ENCODE measurements around the gene OAF.

OAF gene

DNA sequence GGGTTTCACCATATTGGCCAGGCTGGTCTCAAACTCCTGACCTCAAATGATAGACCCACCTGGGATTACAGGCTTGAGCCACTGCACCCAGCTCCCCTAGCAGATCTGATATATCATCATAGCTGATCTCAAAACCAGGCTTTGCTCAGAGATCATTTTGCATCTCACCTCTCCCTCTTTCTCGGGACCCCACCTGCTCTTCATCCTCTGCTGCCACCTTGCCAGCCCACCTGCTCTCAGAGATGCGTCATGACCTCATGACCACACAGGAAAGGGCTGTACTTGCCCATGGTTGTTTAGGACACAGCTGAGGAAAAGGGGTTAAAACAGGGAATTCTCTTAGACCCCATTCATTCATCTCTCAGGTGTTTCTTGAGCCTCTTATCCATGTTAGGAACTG is 56.5 kb downstream of the OAF start:
- DNase-seq (ENCODE audit: low read depth in 1 of 2, low spot score in 1 of 2): no peak
- Histone ChIP-seq H3K4me3 (replicated peaks; ENCODE audit: insufficient read depth, low read length) (no peak overlapping the region), H3K27ac (replicated peaks) (no peak overlapping the region), H3K27me3 (ENCODE audit: insufficient read depth, poor library complexity, severe bottlenecking) (peaks cover 17% of the 10 kb centered on the region)
- TF ChIP-seq POLR2AphosphoS5 (IDR thresholded peaks at IDR 0.05; ENCODE audit: low read depth): no peak
- TF ChIP-seq, protein P1, sequence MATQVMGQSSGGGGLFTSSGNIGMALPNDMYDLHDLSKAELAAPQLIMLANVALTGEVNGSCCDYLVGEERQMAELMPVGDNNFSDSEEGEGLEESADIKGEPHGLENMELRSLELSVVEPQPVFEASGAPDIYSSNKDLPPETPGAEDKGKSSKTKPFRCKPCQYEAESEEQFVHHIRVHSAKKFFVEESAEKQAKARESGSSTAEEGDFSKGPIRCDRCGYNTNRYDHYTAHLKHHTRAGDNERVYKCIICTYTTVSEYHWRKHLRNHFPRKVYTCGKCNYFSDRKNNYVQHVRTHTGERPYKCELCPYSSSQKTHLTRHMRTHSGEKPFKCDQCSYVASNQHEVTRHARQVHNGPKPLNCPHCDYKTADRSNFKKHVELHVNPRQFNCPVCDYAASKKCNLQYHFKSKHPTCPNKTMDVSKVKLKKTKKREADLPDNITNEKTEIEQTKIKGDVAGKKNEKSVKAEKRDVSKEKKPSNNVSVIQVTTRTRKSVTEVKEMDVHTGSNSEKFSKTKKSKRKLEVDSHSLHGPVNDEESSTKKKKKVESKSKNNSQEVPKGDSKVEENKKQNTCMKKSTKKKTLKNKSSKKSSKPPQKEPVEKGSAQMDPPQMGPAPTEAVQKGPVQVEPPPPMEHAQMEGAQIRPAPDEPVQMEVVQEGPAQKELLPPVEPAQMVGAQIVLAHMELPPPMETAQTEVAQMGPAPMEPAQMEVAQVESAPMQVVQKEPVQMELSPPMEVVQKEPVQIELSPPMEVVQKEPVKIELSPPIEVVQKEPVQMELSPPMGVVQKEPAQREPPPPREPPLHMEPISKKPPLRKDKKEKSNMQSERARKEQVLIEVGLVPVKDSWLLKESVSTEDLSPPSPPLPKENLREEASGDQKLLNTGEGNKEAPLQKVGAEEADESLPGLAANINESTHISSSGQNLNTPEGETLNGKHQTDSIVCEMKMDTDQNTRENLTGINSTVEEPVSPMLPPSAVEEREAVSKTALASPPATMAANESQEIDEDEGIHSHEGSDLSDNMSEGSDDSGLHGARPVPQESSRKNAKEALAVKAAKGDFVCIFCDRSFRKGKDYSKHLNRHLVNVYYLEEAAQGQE (IDR thresholded peaks at IDR 0.05; ENCODE audit: insufficient replicate concordance, low read depth): no peak
- TF ChIP-seq, protein P2, sequence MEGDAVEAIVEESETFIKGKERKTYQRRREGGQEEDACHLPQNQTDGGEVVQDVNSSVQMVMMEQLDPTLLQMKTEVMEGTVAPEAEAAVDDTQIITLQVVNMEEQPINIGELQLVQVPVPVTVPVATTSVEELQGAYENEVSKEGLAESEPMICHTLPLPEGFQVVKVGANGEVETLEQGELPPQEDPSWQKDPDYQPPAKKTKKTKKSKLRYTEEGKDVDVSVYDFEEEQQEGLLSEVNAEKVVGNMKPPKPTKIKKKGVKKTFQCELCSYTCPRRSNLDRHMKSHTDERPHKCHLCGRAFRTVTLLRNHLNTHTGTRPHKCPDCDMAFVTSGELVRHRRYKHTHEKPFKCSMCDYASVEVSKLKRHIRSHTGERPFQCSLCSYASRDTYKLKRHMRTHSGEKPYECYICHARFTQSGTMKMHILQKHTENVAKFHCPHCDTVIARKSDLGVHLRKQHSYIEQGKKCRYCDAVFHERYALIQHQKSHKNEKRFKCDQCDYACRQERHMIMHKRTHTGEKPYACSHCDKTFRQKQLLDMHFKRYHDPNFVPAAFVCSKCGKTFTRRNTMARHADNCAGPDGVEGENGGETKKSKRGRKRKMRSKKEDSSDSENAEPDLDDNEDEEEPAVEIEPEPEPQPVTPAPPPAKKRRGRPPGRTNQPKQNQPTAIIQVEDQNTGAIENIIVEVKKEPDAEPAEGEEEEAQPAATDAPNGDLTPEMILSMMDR (IDR thresholded peaks at IDR 0.05; ENCODE audit: insufficient read depth, low read length): no peak
- no peak for TF ChIP-seq GABPA (IDR thresholded peaks at IDR 0.05; ENCODE audit: low read depth)
- TF ChIP-seq SPI1 (IDR thresholded peaks at IDR 0.05; ENCODE audit: borderline replicate concordance, low read depth): no peak

DNA sequence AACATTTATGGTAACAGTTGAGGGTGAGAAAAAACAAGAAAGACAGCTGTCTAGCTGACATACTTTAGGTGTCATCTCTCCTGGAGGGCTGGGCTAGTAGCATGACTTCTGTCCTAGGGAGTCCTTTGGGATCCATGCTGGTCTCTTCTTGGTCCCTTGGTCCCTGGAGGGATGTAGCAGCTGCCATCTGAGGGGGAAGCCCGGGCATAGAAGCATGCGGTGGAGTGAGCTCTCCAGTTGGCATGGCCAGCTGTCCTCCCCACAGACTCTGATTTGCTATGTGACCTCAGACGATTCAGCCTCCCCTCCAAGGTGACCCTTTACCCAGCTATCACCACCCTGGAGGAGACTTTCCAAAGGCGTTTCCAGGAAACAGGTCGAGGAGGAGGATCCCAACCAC is 57.9 kb downstream of the OAF start:
- TF ChIP-seq, protein P1 (IDR thresholded peaks at IDR 0.05; ENCODE audit: insufficient replicate concordance, low read depth): no peak
- TF ChIP-seq GABPA (IDR thresholded peaks at IDR 0.05; ENCODE audit: low read depth) (no peak), SPI1 (IDR thresholded peaks at IDR 0.05; ENCODE audit: borderline replicate concordance, low read depth) (no peak), POLR2AphosphoS5 (IDR thresholded peaks at IDR 0.05; ENCODE audit: low read depth) (no peak)
- TF ChIP-seq, protein P2 (IDR thresholded peaks at IDR 0.05; ENCODE audit: insufficient read depth, low read length): no peak
- H3K27ac ChIP-seq (replicated peaks): no peak overlapping the region
- H3K4me3 ChIP-seq (replicated peaks; ENCODE audit: insufficient read depth, low read length): no peak overlapping the region
- peaks cover 15% of the 10 kb centered on the region for H3K27me3 ChIP-seq (ENCODE audit: insufficient read depth, poor library complexity, severe bottlenecking)
- DNase-seq (ENCODE audit: low read depth in 1 of 2, low spot score in 1 of 2): no peak

- TF ChIP-seq POLR2AphosphoS5 (IDR thresholded peaks at IDR 0.05; ENCODE audit: low read depth): no peak
- TF ChIP-seq SPI1 (IDR thresholded peaks at IDR 0.05; ENCODE audit: borderline replicate concordance, low read depth): no peak
- TF ChIP-seq, protein P1 (IDR thresholded peaks at IDR 0.05; ENCODE audit: insufficient replicate concordance, low read depth): no peak
- TF ChIP-seq GABPA (IDR thresholded peaks at IDR 0.05; ENCODE audit: low read depth): no peak
- TF ChIP-seq, protein P2 (IDR thresholded peaks at IDR 0.05; ENCODE audit: insufficient read depth, low read length): no peak
- H3K27me3 ChIP-seq (ENCODE audit: insufficient read depth, poor library complexity, severe bottlenecking): peaks cover 18% of the 10 kb centered on the region
- H3K27ac ChIP-seq (replicated peaks): no peak overlapping the region
- H3K4me3 ChIP-seq (replicated peaks; ENCODE audit: insufficient read depth, low read length): no peak overlapping the region
- DNase-seq (ENCODE audit: low read depth in 1 of 2, low spot score in 1 of 2): no peak
Observed at GRCh38 chr11:120270386-120270785, 59.6 kb downstream of the OAF start.
